OCI-LY1 (cell line): ENCODE results near the gene FYN.

Experiments used
- CTCF ChIP-seq: fragments of 200-600 bp; sonication (generic), shearing (Covaris generic); IDR thresholded peaks from 2 replicates; pipeline ENCODE4 v1.5.1; 2017; ENCODE audit warnings: mild to moderate bottlenecking, antibody characterized with exemption, low read length, moderate library complexity, mixed read lengths
- EZH2 ChIP-seq: fragments of 200-600 bp; sonication (generic), shearing (Covaris generic); IDR thresholded peaks from 2 replicates; pipeline ENCODE4 v1.8.0; 2017; ENCODE audit warnings: borderline replicate concordance, mixed run types, mild to moderate bottlenecking, antibody characterized with exemption, low read length, moderate library complexity, mixed read lengths

DNA sequence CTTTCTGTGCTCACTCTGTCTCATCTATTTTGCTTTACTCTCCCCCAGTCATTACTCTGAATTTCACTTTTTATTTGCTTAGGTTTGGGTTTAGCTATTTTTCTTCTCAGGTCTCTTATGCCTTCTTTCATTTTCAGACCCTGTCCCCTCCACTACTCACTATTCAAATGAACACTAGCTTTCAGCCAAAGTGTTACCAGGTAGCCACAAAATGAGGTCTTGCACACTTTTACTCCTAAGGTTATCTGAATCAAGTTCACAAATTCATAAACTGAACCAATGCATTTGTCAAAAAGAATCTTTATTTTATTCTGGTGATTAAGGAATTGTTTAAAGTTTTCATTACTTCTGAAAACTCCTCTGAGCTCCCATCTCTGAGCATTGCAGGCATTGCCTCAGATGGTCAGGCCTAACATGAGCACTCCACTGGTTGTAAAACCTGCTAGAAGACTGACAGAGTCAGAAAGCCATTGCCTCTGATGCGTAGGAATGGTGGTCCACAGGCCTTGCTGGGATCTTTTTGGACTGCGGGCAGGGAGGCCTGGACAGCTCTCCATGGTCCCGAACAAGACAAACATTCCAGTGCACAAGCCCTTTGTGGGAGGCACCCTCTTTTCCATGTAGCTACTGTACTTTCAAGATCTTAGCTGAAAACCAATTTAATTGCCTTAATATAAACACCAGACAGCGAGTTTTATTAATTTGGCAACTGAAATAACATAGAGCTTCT, 48.5 kb downstream of the FYN start:
- no peak for TF ChIP-seq CTCF
- no peak for TF ChIP-seq EZH2
